Uterus (tissue), 4 donors: Measurements from ENCODE around the gene GOLGA7B. TPM values are rescaled to one million over a fixed set of nuclear protein-coding genes. Genes with fewer than 3 reads are reported as not detected.

Experiments
- DNase-seq, 2 donors: peaks; one replicate each; pipeline ENCODE4 v3.0.0-alpha.2; 2019 to 2020
- H3K27ac ChIP-seq, 2 donors: fragments of 200-600 bp; sonication (generic); 1 replicate in 1 of 2; 2 replicates in 1 of 2; pipeline ENCODE4 v1.5.1; 2016 to 2018
- H3K27me3 ChIP-seq, 2 donors: fragments of 200-600 bp; sonication (generic); one replicate each; pipeline ENCODE4 v1.5.1; 2018 to 2019; ENCODE audit warnings: control low read depth in 1 of 2
- H3K36me3 ChIP-seq, 2 donors: fragments of 200-600 bp; sonication (generic); one replicate each; pipeline ENCODE4 v1.5.1; 2019; ENCODE audit warnings: control low read depth in 1 of 2
- H3K4me1 ChIP-seq, 2 donors: fragments of 200-600 bp; sonication (generic); one replicate each; pipeline ENCODE4 v1.5.1; 2018 to 2019; ENCODE audit warnings: control low read depth in 1 of 2
- H3K4me3 ChIP-seq, 2 donors: fragments of 200-600 bp; sonication (generic); 1 replicate in 1 of 2; 2 replicates in 1 of 2; pipeline ENCODE4 v1.5.1; 2018 to 2019; ENCODE audit warnings: mild to moderate bottlenecking in 1 of 2
- H3K9me3 ChIP-seq, 2 donors: fragments of 200-600 bp; sonication (generic); one replicate each; pipeline ENCODE4 v1.5.1; 2019; ENCODE audit warnings: control low read depth in 1 of 2
- CTCF ChIP-seq, 4 experiments: fragments of 200-600 bp in 2 of 4; fragments of 450-650 bp in 2 of 4; sonication (generic) in 2 of 4; IDR thresholded peaks; one replicate each; pipeline ENCODE4 v1.5.1; 2016 to 2019; ENCODE audit warnings: antibody characterized with exemption in 4 of 4, mild to moderate bottlenecking in 2 of 4, moderate library complexity in 1 of 4
- POLR2A ChIP-seq, 2 donors: fragments of 450-650 bp; IDR thresholded peaks; one replicate each; pipeline ENCODE4 v1.6.1; 2016; ENCODE audit warnings: antibody characterized with exemption in 2 of 2, mild to moderate bottlenecking in 1 of 2, moderate library complexity in 1 of 2
- intact Hi-C: fragments of 100-400 bp; cut with DNase I; formaldehyde crosslinking; loops from one replicate; pipeline ENCODE4 v1.15.1; 2023; ENCODE audit warnings: low total_unique reads
- total RNA-seq, 4 donors: library from RNA; depleted of rRNA in 3 of 4; stranded (reverse); fragments of >200 nt in 3 of 4; gene quantifications; one replicate each; pipeline versions ENCODE4 v1.1.0 to v1.2.4, GENCODE V29; 2014 to 2023
- donor health status: DM: yes; HTN: yes; CAD: no.

Gene GOLGA7B
- total RNA-seq, 4 donors from 2014 or later, result 0.09 to 3.1 TPM; not detected in 2

GRCh38 chr10:97888134-97888533 lies 38.5 kb downstream of the GOLGA7B start:
- Histone ChIP-seq H3K9me3 (no peaks in the 10 kb centered on the region), H3K27me3 (no peaks in the 10 kb centered on the region), H3K4me3 (no peak overlapping the region), H3K27ac (no peak overlapping the region), H3K4me1 (no peaks in the 10 kb centered on the region), H3K36me3 (no peaks in the 10 kb centered on the region)
- no peak for DNase-seq
- intact Hi-C loops, result no loop called here
- TF ChIP-seq POLR2A (IDR thresholded peaks at IDR 0.05) (no peak), CTCF (IDR thresholded peaks at IDR 0.05) (no peak)

- no peaks in the 10 kb centered on the region for H3K4me1 ChIP-seq
- intact Hi-C loops, result no loop called here
- H3K4me3 ChIP-seq, result no peak overlapping the region
- no peaks in the 10 kb centered on the region for H3K27me3 ChIP-seq
- no peaks in the 10 kb centered on the region for H3K9me3 ChIP-seq
- no peak overlapping the region for H3K27ac ChIP-seq
- TF ChIP-seq POLR2A (IDR thresholded peaks at IDR 0.05) (no peak), CTCF (IDR thresholded peaks at IDR 0.05) (no peak)
- H3K36me3 ChIP-seq, result no peaks in the 10 kb centered on the region
- DNase-seq, result no peak
These were observed 39.1 kb downstream of the GOLGA7B start for GRCh38 chr10:97888641-97889262.

GRCh38 chr10:97889461-97890265 lies 40.0 kb downstream of the GOLGA7B start:
- TF ChIP-seq CTCF (IDR thresholded peaks at IDR 0.05) (no peak), POLR2A (IDR thresholded peaks at IDR 0.05) (no peak)
- Histone ChIP-seq H3K36me3 (no peaks in the 10 kb centered on the region), H3K27me3 (no peaks in the 10 kb centered on the region), H3K27ac (no peak overlapping the region), H3K4me3 (no peak overlapping the region), H3K4me1 (no peaks in the 10 kb centered on the region), H3K9me3 (no peaks in the 10 kb centered on the region)
- no peak for DNase-seq
- intact Hi-C loops, result no loop called here

GRCh38 chr10:97891497-97892167 lies 42.0 kb downstream of the GOLGA7B start:
- Histone ChIP-seq H3K36me3 (no peaks in the 10 kb centered on the region), H3K27ac (no peak overlapping the region), H3K4me3 (no peak overlapping the region), H3K4me1 (no peaks in the 10 kb centered on the region), H3K9me3 (no peaks in the 10 kb centered on the region), H3K27me3 (no peaks in the 10 kb centered on the region)
- TF ChIP-seq POLR2A (IDR thresholded peaks at IDR 0.05) (no peak), CTCF (IDR thresholded peaks at IDR 0.05) (no peak)
- DNase-seq, result no peak
- intact Hi-C loops, result no loop called here

GRCh38 chr10:97892506-97892905 lies 42.9 kb downstream of the GOLGA7B start:
- Histone ChIP-seq H3K4me3 (no peak overlapping the region), H3K36me3 (no peaks in the 10 kb centered on the region), H3K27ac (no peak overlapping the region), H3K27me3 (no peaks in the 10 kb centered on the region), H3K9me3 (no peaks in the 10 kb centered on the region), H3K4me1 (no peaks in the 10 kb centered on the region)
- TF ChIP-seq POLR2A (IDR thresholded peaks at IDR 0.05), result no peak
- no peak for TF ChIP-seq CTCF (IDR thresholded peaks at IDR 0.05)
- no peak for DNase-seq
- intact Hi-C loops, result no loop called here
